Fibroblast of lung (primary cell): ENCODE data around the gene TMEM178B. TPM values are rescaled to one million over a fixed set of nuclear protein-coding genes. Genes with fewer than 3 reads are reported as not detected.
"Not testable (repeated sequence)": the region's sequence is repeated elsewhere in the genome, so short reads cannot be mapped to it uniquely, and the experiment has no call there.

ENCODE experiments used
- DNase-seq, 2 donors: peaks; one replicate each; pipeline versions ENCODE4 v3.0.0 to v3.0.0-alpha.2; 2010; ENCODE audit warnings: low read depth in 2 of 2
- H2AFZ ChIP-seq: 2 replicates; pipeline ENCODE4 v1.5.1; 2012; ENCODE audit warnings: low read length, control low read depth, inconsistent platforms
- H3K27ac ChIP-seq: 2 replicates; pipeline ENCODE4 v1.5.1; 2011; ENCODE audit warnings: low read length, control low read depth; ENCODE audit not compliant: insufficient read depth
- H3K27me3 ChIP-seq: 2 replicates; pipeline ENCODE4 v1.5.1; 2011; ENCODE audit warnings: mild to moderate bottlenecking, low read length; ENCODE audit not compliant: control insufficient read depth, insufficient read depth
- H3K36me3 ChIP-seq: 2 replicates; pipeline ENCODE4 v1.5.1; 2011; ENCODE audit warnings: low read length; ENCODE audit not compliant: control insufficient read depth, insufficient read depth
- H3K4me1 ChIP-seq: 2 replicates; pipeline ENCODE4 v1.5.1; 2011; ENCODE audit warnings: low read length; ENCODE audit not compliant: control insufficient read depth, insufficient read depth; ENCODE audit errors: extremely low read depth
- H3K4me2 ChIP-seq: 2 replicates; pipeline ENCODE4 v1.5.1; 2011; ENCODE audit warnings: low read length, control low read depth; ENCODE audit not compliant: insufficient read depth; ENCODE audit errors: extremely low read depth
- H3K4me3 ChIP-seq, 4 experiments: fragments of 200-600 bp in 1 of 4; sonication (generic) in 1 of 4; replicated peaks in 1 of 4; 2 replicates each; pipeline ENCODE4 v1.5.1; 2011 to 2016; ENCODE audit warnings: low read length in 4 of 4, low read depth in 3 of 4, mild to moderate bottlenecking in 3 of 4, control low read depth in 2 of 4, inconsistent platforms in 1 of 4, mixed read lengths in 1 of 4; ENCODE audit not compliant: insufficient read depth in 1 of 4; ENCODE audit errors: control extremely low read depth in 1 of 4
- H3K79me2 ChIP-seq: 2 replicates; pipeline ENCODE4 v1.5.1; 2012; ENCODE audit warnings: mild to moderate bottlenecking, low read length, inconsistent platforms; ENCODE audit not compliant: control insufficient read depth, insufficient read depth
- H3K9ac ChIP-seq: 2 replicates; pipeline ENCODE4 v1.5.1; 2011; ENCODE audit warnings: mild to moderate bottlenecking, low read length, control low read depth; ENCODE audit not compliant: insufficient read depth
- H3K9me3 ChIP-seq: 2 replicates; pipeline ENCODE4 v1.5.1; 2012; ENCODE audit warnings: low read depth, low read length; ENCODE audit not compliant: control insufficient read depth, insufficient read depth
- H4K20me1 ChIP-seq: 2 replicates; pipeline ENCODE4 v1.5.1; 2011; ENCODE audit warnings: low read length; ENCODE audit not compliant: control insufficient read depth, insufficient read depth; ENCODE audit errors: extremely low read depth
- CTCF ChIP-seq, 2 donors: IDR thresholded peaks in 1 of 2; conservative IDR thresholded peaks in 1 of 2; 1 replicate in 1 of 2; 2 replicates in 1 of 2; pipeline ENCODE4 v1.5.1; 2011 to 2012; ENCODE audit warnings: low read length in 2 of 2, control low read depth in 1 of 2, inconsistent platforms in 1 of 2, low read depth in 1 of 2, mild to moderate bottlenecking in 1 of 2
- EZH2 ChIP-seq: IDR thresholded peaks from 2 replicates; pipeline ENCODE4 v1.5.1; 2012; ENCODE audit warnings: low read length, control low read depth, mild to moderate bottlenecking; ENCODE audit errors: missing control alignments
- polyA plus RNA-seq, 2 donors: library from polyadenylated mRNA; depleted of rRNA in 1 of 2; stranded (reverse) in 1 of 2; unstranded in 1 of 2; fragments of >200 nt; gene quantifications; 2 replicates each; pipeline ENCODE4 v1.2.1, GENCODE V29; 2011 to 2012; ENCODE audit warnings: missing spikeins in 1 of 2
- total RNA-seq: library from RNA; depleted of rRNA; stranded (reverse); fragments of >200 nt; gene quantifications from 2 replicates; pipeline ENCODE4 v1.2.1, GENCODE V29; 2014

TMEM178B gene
- total and polyA plus RNA-seq, 2 donors (not counting 1 experiment from before 2014, with no cell fraction given): under 0.01 to 0.14 TPM

- H3K9ac ChIP-seq: no peak overlapping the region
- H3K27ac ChIP-seq: no peak overlapping the region
- H3K9me3 ChIP-seq: no peaks in the 10 kb centered on the region
- TF ChIP-seq EZH2: no peak
- no peak for TF ChIP-seq CTCF (conservative IDR thresholded peaks at IDR 0.05 in 1 of 2, IDR thresholded peaks at IDR 0.05 in 1 of 2; ENCODE audit: low read depth in 1 of 2, low read length in 2 of 2)
- no peak overlapping the region for H3K4me2 ChIP-seq
- H2AFZ ChIP-seq: no peak overlapping the region
- no peaks in the 10 kb centered on the region for H3K4me1 ChIP-seq
- DNase-seq: no peak
- H3K4me3 ChIP-seq: no peak overlapping the region
- H3K79me2 ChIP-seq: no peaks in the 10 kb centered on the region
- H3K27me3 ChIP-seq: no peaks in the 10 kb centered on the region
- H4K20me1 ChIP-seq: no peaks in the 10 kb centered on the region
- no peaks in the 10 kb centered on the region for H3K36me3 ChIP-seq
Observed at GRCh38 chr7:141381794-141382427, 308.0 kb downstream of the TMEM178B start.

- H3K27me3 ChIP-seq, H3K79me2 ChIP-seq, H3K4me2 ChIP-seq, H3K4me3 ChIP-seq, H3K36me3 ChIP-seq, H2AFZ ChIP-seq, H3K27ac ChIP-seq, H3K9ac ChIP-seq, DNase-seq, H4K20me1 ChIP-seq, H3K4me1 ChIP-seq, H3K9me3 ChIP-seq: not testable (repeated sequence)
Observed at GRCh38 chr7:141383356-141383755, 309.5 kb downstream of the TMEM178B start.

- no peaks in the 10 kb centered on the region for H4K20me1 ChIP-seq
- H3K9me3 ChIP-seq: no peaks in the 10 kb centered on the region
- no peak overlapping the region for H3K9ac ChIP-seq
- no peak overlapping the region for H3K4me2 ChIP-seq
- no peak overlapping the region for H2AFZ ChIP-seq
- H3K27ac ChIP-seq: no peak overlapping the region
- TF ChIP-seq CTCF (conservative IDR thresholded peaks at IDR 0.05 in 1 of 2, IDR thresholded peaks at IDR 0.05 in 1 of 2; ENCODE audit: low read depth in 1 of 2, low read length in 2 of 2) (no peak), EZH2 (no peak)
- no peaks in the 10 kb centered on the region for H3K79me2 ChIP-seq
- no peaks in the 10 kb centered on the region for H3K36me3 ChIP-seq
- no peaks in the 10 kb centered on the region for H3K4me1 ChIP-seq
- no peak for DNase-seq
- no peak overlapping the region for H3K4me3 ChIP-seq
- no peaks in the 10 kb centered on the region for H3K27me3 ChIP-seq
Observed at GRCh38 chr7:141386881-141387280, 313.0 kb downstream of the TMEM178B start.
